GM18909 (cell line): ENCODE measurements around the gene TMEM184C.
A peak's percentile ranks its signal among the peaks of the same experiment; 100 is the strongest.

Source experiments
- ATAC-seq: cut with Tn5 transposase; IDR thresholded peaks from one replicate; pipeline ENCODE4 v1.9.1; 2021; ENCODE audit warnings: mild to moderate bottlenecking; ENCODE audit not compliant: unreplicated experiment, poor library complexity

TMEM184C gene

GRCh38 chr4:147597561-147597960, 19.6 kb upstream of the TMEM184C start:
- no peak for ATAC-seq

GRCh38 chr4:147599206-147599605, 18.0 kb upstream of the TMEM184C start:
- no peak for ATAC-seq

- no peak for ATAC-seq
Measured at GRCh38 chr4:147599769-147600168, 17.4 kb upstream of the TMEM184C start.

GRCh38 chr4:147605499-147605898, 11.7 kb upstream of the TMEM184C start:
- no peak for ATAC-seq

GRCh38 chr4:147607471-147607870, 9.7 kb upstream of the TMEM184C start:
- ATAC-seq, result no peak

- ATAC-seq, result no peak
Measured at GRCh38 chr4:147610686-147611085, 6.5 kb upstream of the TMEM184C start.

- ATAC-seq, result peak; percentile 16
Measured at GRCh38 chr4:147616849-147617172, 386 bp upstream of the TMEM184C start.

GRCh38 chr4:147617841-147618691, 869 bp downstream of the TMEM184C start:
- ATAC-seq, result peak; percentile 14

GRCh38 chr4:147620315-147620714, 3.1 kb downstream of the TMEM184C start:
- no peak for ATAC-seq

- ATAC-seq, result no peak
Measured at GRCh38 chr4:147625733-147626132, 8.5 kb downstream of the TMEM184C start.

GRCh38 chr4:147626903-147627302, 9.7 kb downstream of the TMEM184C start:
- no peak for ATAC-seq

- no peak for ATAC-seq
Measured at GRCh38 chr4:147628415-147628814, 11.2 kb downstream of the TMEM184C start.

- no peak for ATAC-seq
Measured at GRCh38 chr4:147629783-147630730, 12.9 kb downstream of the TMEM184C start.

GRCh38 chr4:147633113-147633512, 15.9 kb downstream of the TMEM184C start:
- no peak for ATAC-seq

- no peak for ATAC-seq
Measured at GRCh38 chr4:147633643-147634042, 16.4 kb downstream of the TMEM184C start.

GRCh38 chr4:147635348-147635747, 18.2 kb downstream of the TMEM184C start:
- ATAC-seq, result no peak

GRCh38 chr4:147638365-147638764, 21.2 kb downstream of the TMEM184C start:
- ATAC-seq, result no peak

GRCh38 chr4:147638942-147639341, 21.7 kb downstream of the TMEM184C start:
- peak; percentile 67 for ATAC-seq

GRCh38 chr4:147639388-147639787, 22.2 kb downstream of the TMEM184C start:
- ATAC-seq, result no peak

- no peak for ATAC-seq
Measured at GRCh38 chr4:147640331-147640730, 23.1 kb downstream of the TMEM184C start.

- no peak for ATAC-seq
Measured at GRCh38 chr4:147643616-147644015, 26.4 kb downstream of the TMEM184C start.
